ENCODE results near the gene TMEM132A.

TMEM132A gene

GRCh38 chr11:60924110-60924905 is at the start of gene TMEM132A:
Gene TMEM132A (plus strand): TSS chr11:60924460. CDS start chr11:60924634, 174 bp downstream.
- DNase-seq (ENCODE audit: extremely low read depth in 1 of 2, low read depth in 1 of 2) = no peak

GRCh38 chr11:60875366-60876167 is 48.7 kb upstream of the TMEM132A start:
- DNase-seq (ENCODE audit: extremely low read depth in 1 of 2, low read depth in 1 of 2) = no peak

GRCh38 chr11:60876168-60876485 is 48.1 kb upstream of the TMEM132A start:
- DNase-seq (ENCODE audit: extremely low read depth in 1 of 2, low read depth in 1 of 2) = no peak

- DNase-seq (ENCODE audit: extremely low read depth in 1 of 2, low read depth in 1 of 2) = no peak
Observed at GRCh38 chr11:60878245-60879101, 45.8 kb upstream of the TMEM132A start.

GRCh38 chr11:60879104-60879503 is 45.2 kb upstream of the TMEM132A start:
- no peak for DNase-seq (ENCODE audit: extremely low read depth in 1 of 2, low read depth in 1 of 2)

- DNase-seq (ENCODE audit: extremely low read depth in 1 of 2, low read depth in 1 of 2) = no peak
Observed at GRCh38 chr11:60879971-60880588, 44.2 kb upstream of the TMEM132A start.

- DNase-seq (ENCODE audit: extremely low read depth in 1 of 2, low read depth in 1 of 2) = no peak
Observed at GRCh38 chr11:60880643-60881282, 43.5 kb upstream of the TMEM132A start.

GRCh38 chr11:60887556-60887955 is 36.7 kb upstream of the TMEM132A start:
- no peak for DNase-seq (ENCODE audit: extremely low read depth in 1 of 2, low read depth in 1 of 2)

GRCh38 chr11:60889869-60890311 is 34.4 kb upstream of the TMEM132A start:
- no peak for DNase-seq (ENCODE audit: extremely low read depth in 1 of 2, low read depth in 1 of 2)

GRCh38 chr11:60890696-60891095 is 33.6 kb upstream of the TMEM132A start:
- DNase-seq (ENCODE audit: extremely low read depth in 1 of 2, low read depth in 1 of 2) = no peak

- no peak for DNase-seq (ENCODE audit: extremely low read depth in 1 of 2, low read depth in 1 of 2)
Observed at GRCh38 chr11:60891103-60891741, 33.0 kb upstream of the TMEM132A start.

- no peak for DNase-seq (ENCODE audit: extremely low read depth in 1 of 2, low read depth in 1 of 2)
Observed at GRCh38 chr11:60895687-60896086, 28.6 kb upstream of the TMEM132A start.

GRCh38 chr11:60897496-60897895 is 26.8 kb upstream of the TMEM132A start:
- no peak for DNase-seq (ENCODE audit: extremely low read depth in 1 of 2, low read depth in 1 of 2)

GRCh38 chr11:60899046-60899936 is 25.0 kb upstream of the TMEM132A start:
- DNase-seq (ENCODE audit: extremely low read depth in 1 of 2, low read depth in 1 of 2) = no peak

- DNase-seq (ENCODE audit: extremely low read depth in 1 of 2, low read depth in 1 of 2) = no peak
Observed at GRCh38 chr11:60899977-60900376, 24.3 kb upstream of the TMEM132A start.

GRCh38 chr11:60900673-60901404 is 23.4 kb upstream of the TMEM132A start:
- DNase-seq (ENCODE audit: extremely low read depth in 1 of 2, low read depth in 1 of 2) = no peak

- DNase-seq (ENCODE audit: extremely low read depth in 1 of 2, low read depth in 1 of 2) = no peak
Observed at GRCh38 chr11:60902625-60903024, 21.6 kb upstream of the TMEM132A start.

GRCh38 chr11:60905047-60905446 is 19.2 kb upstream of the TMEM132A start:
- no peak for DNase-seq (ENCODE audit: extremely low read depth in 1 of 2, low read depth in 1 of 2)
